Coronary artery (tissue), 2 donors: ENCODE data around the gene ELK4.

Experiments
- DNase-seq: peaks from one replicate; pipeline ENCODE4 v3.0.0-alpha.2; 2017; ENCODE audit warnings: low spot score
- H3K27ac ChIP-seq, 2 donors: fragments of 200-600 bp; sonication (generic); one replicate each; pipeline ENCODE4 v1.5.1; 2016 to 2019
- H3K4me3 ChIP-seq: fragments of 200-600 bp; sonication (generic); 2 replicates; pipeline ENCODE4 v1.5.1; 2016; ENCODE audit warnings: mild to moderate bottlenecking, moderate library complexity
- CTCF ChIP-seq: fragments of 200-600 bp; sonication (generic); IDR thresholded peaks from one replicate; pipeline ENCODE4 v1.5.1; 2019; ENCODE audit warnings: antibody characterized with exemption

ELK4 gene

DNA sequence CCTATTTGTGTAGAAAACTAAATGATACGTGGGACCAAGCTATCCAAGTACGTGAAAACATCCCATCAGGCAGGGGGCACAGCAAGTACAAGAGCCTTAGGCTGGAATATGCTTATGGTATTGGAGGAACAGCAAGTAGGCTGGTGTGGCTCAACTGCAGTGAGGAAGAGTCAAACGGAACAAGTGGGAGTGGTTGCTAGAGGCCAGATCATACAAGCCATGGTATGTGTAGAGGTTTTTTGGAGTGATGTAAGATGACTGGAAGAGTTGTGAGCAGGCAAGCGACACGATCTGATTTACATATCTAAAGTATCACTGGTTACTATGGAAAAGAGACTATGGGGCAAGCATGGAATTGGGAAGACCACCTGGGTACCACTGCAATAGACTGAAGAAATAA, 27.8 kb downstream of the ELK4 start:
- DNase-seq = no peak
- Histone ChIP-seq H3K4me3 (no peak overlapping the region), H3K27ac (no peak overlapping the region)
- TF ChIP-seq CTCF = no peak

DNA sequence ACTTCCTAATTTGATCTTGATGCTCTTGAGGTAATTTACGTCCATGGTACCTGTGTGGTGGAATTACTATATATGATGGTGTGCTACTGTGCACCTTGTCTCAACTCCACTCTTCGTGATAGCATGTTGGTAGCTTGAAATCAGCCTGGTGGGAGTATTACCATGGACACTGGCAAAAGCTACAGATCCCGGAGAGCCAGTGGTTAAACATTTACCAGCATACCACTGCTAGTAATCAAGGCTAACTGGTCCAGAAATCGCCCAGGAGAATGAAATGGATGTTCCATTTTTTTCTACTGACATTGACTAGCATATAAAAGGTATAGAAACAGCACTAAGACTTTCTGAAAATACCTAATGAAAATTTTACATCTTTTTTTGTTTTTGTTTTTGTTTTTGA, 30.6 kb downstream of the ELK4 start:
- no peak for TF ChIP-seq CTCF
- Histone ChIP-seq H3K27ac (no peak overlapping the region), H3K4me3 (no peak overlapping the region)
- no peak for DNase-seq

GRCh38 chr1:205600085-205600484, 31.7 kb downstream of the ELK4 start:
- Histone ChIP-seq H3K27ac (peak overlapping the region; percentile 29 to 40), H3K4me3 (no peak overlapping the region)
- no peak for DNase-seq
- TF ChIP-seq CTCF = no peak

GRCh38 chr1:205599669-205600042, 32.2 kb downstream of the ELK4 start:
- Histone ChIP-seq H3K4me3 (peak overlapping the region; percentile 39), H3K27ac (peak overlapping the region; percentile 29 to 40)
- no peak for DNase-seq
- no peak for TF ChIP-seq CTCF

GRCh38 chr1:205598841-205599668, 32.8 kb downstream of the ELK4 start:
- TF ChIP-seq CTCF = no peak
- peak overlapping the region; percentile 29 to 40 for H3K27ac ChIP-seq
- DNase-seq = peak; percentile 56
- peak overlapping the region; percentile 39 for H3K4me3 ChIP-seq

DNA sequence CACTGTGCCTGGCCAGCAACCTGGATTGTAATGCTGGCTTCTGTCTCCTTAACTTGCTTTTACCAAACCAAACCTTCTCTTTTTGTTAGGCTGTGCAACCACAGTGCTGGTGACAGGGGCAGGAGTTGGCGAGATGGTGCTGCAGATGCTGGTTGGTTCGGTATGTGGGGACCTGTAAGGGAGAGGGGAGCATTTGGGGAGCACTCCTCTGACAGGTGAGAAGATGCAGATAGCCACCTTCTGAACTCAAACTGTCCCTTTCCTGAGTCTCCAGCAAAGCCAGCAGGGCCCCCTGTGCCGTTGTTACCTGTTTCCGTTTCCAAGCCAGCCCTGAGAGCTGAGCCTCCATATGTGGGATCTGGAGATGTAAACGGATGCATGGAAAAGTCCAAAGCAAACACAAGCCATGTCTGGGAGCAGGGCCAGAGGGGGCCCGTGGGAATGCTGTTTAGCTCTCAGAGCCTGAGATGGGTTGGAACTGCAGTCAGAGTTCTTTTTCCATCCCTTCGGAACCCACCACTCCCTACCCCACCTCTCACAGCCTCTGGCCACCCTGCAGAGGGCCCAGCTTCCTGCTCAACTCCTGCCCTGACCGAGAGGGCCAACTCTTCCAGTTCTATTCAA, 34.0 kb downstream of the ELK4 start:
- peak overlapping the region; percentile 29 to 42 for H3K27ac ChIP-seq
- no peak for DNase-seq
- H3K4me3 ChIP-seq = no peak overlapping the region
- TF ChIP-seq CTCF = no peak

DNA sequence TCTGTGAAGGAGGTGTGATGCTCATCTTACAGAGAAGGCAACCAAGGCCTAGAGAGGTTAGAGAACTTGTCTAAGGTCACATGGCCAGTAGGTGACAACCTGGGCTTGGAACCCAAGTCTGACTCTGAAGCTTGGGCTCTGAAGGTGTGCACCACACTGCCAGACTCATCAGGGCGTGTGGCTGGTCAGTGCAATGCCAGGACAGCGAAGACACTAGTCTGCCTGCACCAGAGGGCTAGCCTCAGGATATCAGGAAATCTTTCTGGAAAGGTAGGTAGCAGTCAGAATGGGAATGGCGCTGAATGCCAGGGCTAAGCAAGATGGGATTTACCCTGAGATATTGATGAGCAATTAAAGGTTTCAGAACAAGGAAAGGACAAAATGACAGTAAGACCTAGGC, 34.9 kb downstream of the ELK4 start:
- Histone ChIP-seq H3K4me3 (no peak overlapping the region), H3K27ac (no peak overlapping the region)
- no peak for TF ChIP-seq CTCF
- DNase-seq = no peak
